Keratinocyte (primary cell): ENCODE results near the gene PAX7. TPM values are rescaled to one million over a fixed set of nuclear protein-coding genes. Genes with fewer than 3 reads are reported as not detected.

Experiments used
- DNase-seq: peaks from one replicate; pipeline ENCODE4 v3.0.0-alpha.2; 2011; ENCODE audit warnings: low read depth, missing footprints, low spot score
- FAIRE-seq: peaks from 2 replicates; lab custom pipeline; 2011; peaks lifted over from hg19 to GRCh38; lab: Jason Lieb, UNC
- H2AFZ ChIP-seq: 2 replicates; pipeline ENCODE4 v1.6.0; 2012; ENCODE audit warnings: low read length, control low read depth, inconsistent platforms; ENCODE audit not compliant: control insufficient read depth
- H3K27ac ChIP-seq: 2 replicates; pipeline ENCODE4 v1.5.1; 2011; ENCODE audit warnings: low read length; ENCODE audit not compliant: control insufficient read depth, insufficient read depth
- H3K27me3 ChIP-seq: 3 replicates; pipeline ENCODE4 v1.6.0; 2011; ENCODE audit warnings: low read length; ENCODE audit not compliant: control insufficient read depth, insufficient read depth; ENCODE audit errors: extremely low read depth
- H3K36me3 ChIP-seq, 2 experiments: 2 replicates in 1 of 2; 3 replicates in 1 of 2; pipeline ENCODE4 v1.5.1; 2011; ENCODE audit warnings: low read length in 2 of 2, mild to moderate bottlenecking in 1 of 2; ENCODE audit not compliant: control insufficient read depth in 2 of 2, insufficient read depth in 2 of 2; ENCODE audit errors: extremely low read depth in 1 of 2
- H3K4me1 ChIP-seq: 3 replicates; pipeline ENCODE4 v1.5.1; 2011; ENCODE audit warnings: low read length; ENCODE audit not compliant: control insufficient read depth, insufficient read depth; ENCODE audit errors: extremely low read depth
- H3K4me2 ChIP-seq: 3 replicates; pipeline ENCODE4 v1.6.0; 2011; ENCODE audit warnings: low read depth, low read length; ENCODE audit not compliant: control insufficient read depth, insufficient read depth; ENCODE audit errors: extremely low read depth
- H3K4me3 ChIP-seq, 3 experiments: fragments of 200-600 bp in 1 of 3; sonication (generic) in 1 of 3; 2 replicates in 2 of 3; 3 replicates in 1 of 3; pipeline ENCODE4 v1.5.1; 2011 to 2016; ENCODE audit warnings: low read length in 3 of 3, mild to moderate bottlenecking in 3 of 3, control low read depth in 2 of 3, inconsistent platforms in 1 of 3, low read depth in 1 of 3, mixed read lengths in 1 of 3, mixed run types in 1 of 3, moderate library complexity in 1 of 3; ENCODE audit not compliant: control insufficient read depth in 2 of 3, insufficient read depth in 2 of 3; ENCODE audit errors: extremely low read depth in 1 of 3
- H3K79me2 ChIP-seq: 2 replicates; pipeline ENCODE4 v1.6.0; 2012; ENCODE audit warnings: low read length; ENCODE audit not compliant: control insufficient read depth, insufficient read depth
- H3K9ac ChIP-seq: 3 replicates; pipeline ENCODE4 v1.6.0; 2011; ENCODE audit warnings: low read length; ENCODE audit not compliant: control insufficient read depth, insufficient read depth; ENCODE audit errors: extremely low read depth
- H3K9me1 ChIP-seq: 3 replicates; pipeline ENCODE4 v1.6.0; 2011; ENCODE audit warnings: low read length; ENCODE audit not compliant: control insufficient read depth, insufficient read depth; ENCODE audit errors: extremely low read depth
- H3K9me3 ChIP-seq: 2 replicates; pipeline ENCODE4 v1.5.1; 2012; ENCODE audit warnings: low read depth, low read length; ENCODE audit not compliant: control insufficient read depth
- H4K20me1 ChIP-seq: 3 replicates; pipeline ENCODE4 v1.6.0; 2011; ENCODE audit warnings: low read length; ENCODE audit not compliant: control insufficient read depth, insufficient read depth; ENCODE audit errors: extremely low read depth
- EZH2 ChIP-seq: IDR thresholded peaks from one replicate; pipeline ENCODE4 v1.6.1; 2012; ENCODE audit warnings: inconsistent platforms, mild to moderate bottlenecking, low read length, moderate library complexity
- dilution Hi-C: fragments of 300-500 bp; cut with MboI; formaldehyde crosslinking; loops from one replicate; pipeline ENCODE4 v1.7.0; 2020; ENCODE audit warnings: low sequenced_read_pairs; ENCODE audit not compliant: extremely low pct_ligation_motif_present
- polyA plus RNA-seq, 5 experiments: library from polyadenylated mRNA; depleted of rRNA in 3 of 5; stranded (reverse) in 3 of 5; stranded (forward) in 1 of 5; unstranded in 1 of 5; fragments of >200 nt; gene quantifications; 1 replicate in 1 of 5; 2 replicates in 3 of 5; 3 replicates in 1 of 5; pipeline versions ENCODE4 v1.2.1 to v1.2.3, GENCODE V29; 2011 to 2012; ENCODE audit warnings: missing spikeins in 2 of 5, low read depth in 1 of 5, low replicate concordance in 1 of 5
- TF ChIP-seq, protein P1 (sequence below), 3 experiments: IDR thresholded peaks in 1 of 3; conservative IDR thresholded peaks in 1 of 3; optimal IDR thresholded peaks in 1 of 3; 2 replicates in 2 of 3; 3 replicates in 1 of 3; pipeline versions ENCODE3 to v1.5.1; 2011; ENCODE audit warnings: low read length in 3 of 3, mild to moderate bottlenecking in 3 of 3, moderate library complexity in 2 of 3, control low read depth in 1 of 3, inconsistent platforms in 1 of 3; ENCODE audit not compliant: insufficient read depth in 2 of 3; ENCODE audit errors: extremely low read depth in 1 of 3

Gene PAX7
- polyA plus RNA-seq, 1 donor (not counting 4 experiments of a cell fraction or from before 2014, with no cell fraction given), result not detected

GRCh38 chr1:18637962-18638834 lies 7.6 kb downstream of the PAX7 start:
- Histone ChIP-seq H4K20me1 (no peaks in the 10 kb centered on the region), H3K9me3 (no peaks in the 10 kb centered on the region), H3K79me2 (no peaks in the 10 kb centered on the region), H3K9me1 (no peaks in the 10 kb centered on the region), H3K4me3 (no peak overlapping the region), H2AFZ (no peak overlapping the region), H3K4me1 (peaks cover 10% of the 10 kb centered on the region), H3K9ac (no peak overlapping the region), H3K4me2 (no peak overlapping the region), H3K36me3 (no peaks in the 10 kb centered on the region), H3K27me3 (peaks cover 98% of the 10 kb centered on the region), H3K27ac (no peak overlapping the region)
- TF ChIP-seq EZH2, result peak; percentile 77
- TF ChIP-seq, protein P1, sequence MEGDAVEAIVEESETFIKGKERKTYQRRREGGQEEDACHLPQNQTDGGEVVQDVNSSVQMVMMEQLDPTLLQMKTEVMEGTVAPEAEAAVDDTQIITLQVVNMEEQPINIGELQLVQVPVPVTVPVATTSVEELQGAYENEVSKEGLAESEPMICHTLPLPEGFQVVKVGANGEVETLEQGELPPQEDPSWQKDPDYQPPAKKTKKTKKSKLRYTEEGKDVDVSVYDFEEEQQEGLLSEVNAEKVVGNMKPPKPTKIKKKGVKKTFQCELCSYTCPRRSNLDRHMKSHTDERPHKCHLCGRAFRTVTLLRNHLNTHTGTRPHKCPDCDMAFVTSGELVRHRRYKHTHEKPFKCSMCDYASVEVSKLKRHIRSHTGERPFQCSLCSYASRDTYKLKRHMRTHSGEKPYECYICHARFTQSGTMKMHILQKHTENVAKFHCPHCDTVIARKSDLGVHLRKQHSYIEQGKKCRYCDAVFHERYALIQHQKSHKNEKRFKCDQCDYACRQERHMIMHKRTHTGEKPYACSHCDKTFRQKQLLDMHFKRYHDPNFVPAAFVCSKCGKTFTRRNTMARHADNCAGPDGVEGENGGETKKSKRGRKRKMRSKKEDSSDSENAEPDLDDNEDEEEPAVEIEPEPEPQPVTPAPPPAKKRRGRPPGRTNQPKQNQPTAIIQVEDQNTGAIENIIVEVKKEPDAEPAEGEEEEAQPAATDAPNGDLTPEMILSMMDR (optimal IDR thresholded peaks at IDR 0.05 in 1 of 3, IDR thresholded peaks at IDR 0.05 in 1 of 3, conservative IDR thresholded peaks at IDR 0.05 in 1 of 3; ENCODE audit: extremely low read depth in 1 of 3, insufficient read depth in 2 of 3, low read length in 3 of 3), result no peak
- dilution Hi-C loops, result no loop called here
- no peak for FAIRE-seq
- no peak for DNase-seq

- no peak for DNase-seq
- no peak overlapping the region for H3K4me2 ChIP-seq
- H3K36me3 ChIP-seq, result no peaks in the 10 kb centered on the region
- H4K20me1 ChIP-seq, result no peaks in the 10 kb centered on the region
- H2AFZ ChIP-seq, result no peak overlapping the region
- no peaks in the 10 kb centered on the region for H3K79me2 ChIP-seq
- no peak for FAIRE-seq
- no peak overlapping the region for H3K4me3 ChIP-seq
- no peak overlapping the region for H3K27ac ChIP-seq
- H3K4me1 ChIP-seq, result peaks cover 14% of the 10 kb centered on the region
- H3K27me3 ChIP-seq, result peaks cover 98% of the 10 kb centered on the region
- no peaks in the 10 kb centered on the region for H3K9me1 ChIP-seq
- H3K9me3 ChIP-seq, result no peaks in the 10 kb centered on the region
- dilution Hi-C loops, result no loop called here
- TF ChIP-seq, protein P1 (optimal IDR thresholded peaks at IDR 0.05 in 1 of 3, IDR thresholded peaks at IDR 0.05 in 1 of 3, conservative IDR thresholded peaks at IDR 0.05 in 1 of 3; ENCODE audit: extremely low read depth in 1 of 3, insufficient read depth in 2 of 3, low read length in 3 of 3), result no peak
- no peak for TF ChIP-seq EZH2
- no peak overlapping the region for H3K9ac ChIP-seq
Observed at GRCh38 chr1:18638835-18639364, 8.3 kb downstream of the PAX7 start.
